GM19463 (cell line): ENCODE data around the gene ATXN1.
"Not testable (repeated sequence)": the region's sequence is repeated elsewhere in the genome, so short reads cannot be mapped to it uniquely, and the experiment has no call there.

Experiments
- ATAC-seq: cut with Tn5 transposase; IDR thresholded peaks from one replicate; pipeline ENCODE4 v1.9.1; 2021; ENCODE audit warnings: mild to moderate bottlenecking, moderate library complexity; ENCODE audit not compliant: unreplicated experiment

Gene ATXN1

GRCh38 chr6:16548121-16548520 lies 213.1 kb downstream of the ATXN1 start:
- ATAC-seq, result no peak

- ATAC-seq, result no peak
Observed at GRCh38 chr6:16547587-16547986, 213.7 kb downstream of the ATXN1 start.

- ATAC-seq, result no peak
Observed at GRCh38 chr6:16546861-16547260, 214.4 kb downstream of the ATXN1 start.

DNA sequence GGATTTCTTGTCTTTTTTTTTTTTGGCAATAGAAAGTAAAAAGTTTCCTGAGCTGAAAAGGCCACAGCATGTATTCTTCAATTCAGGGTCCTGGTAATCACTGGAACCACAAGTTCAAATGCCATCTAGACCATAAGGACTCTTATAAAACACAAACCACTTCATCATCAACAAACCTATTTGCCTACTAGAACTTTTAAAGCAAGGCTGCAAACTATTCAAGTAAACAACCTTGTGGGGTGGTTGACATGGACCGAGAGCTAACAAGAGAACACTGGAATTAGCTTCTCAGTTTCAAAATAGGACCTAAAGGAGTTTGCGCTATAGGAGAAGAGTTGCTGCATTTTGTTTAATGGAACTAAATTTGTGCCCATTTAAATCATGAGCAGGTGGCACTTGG lies 215.9 kb downstream of the ATXN1 start:
- ATAC-seq, result no peak

GRCh38 chr6:16544521-16544920 lies 216.7 kb downstream of the ATXN1 start:
- no peak for ATAC-seq

- ATAC-seq, result no peak
Observed at GRCh38 chr6:16544006-16544405, 217.3 kb downstream of the ATXN1 start.

DNA sequence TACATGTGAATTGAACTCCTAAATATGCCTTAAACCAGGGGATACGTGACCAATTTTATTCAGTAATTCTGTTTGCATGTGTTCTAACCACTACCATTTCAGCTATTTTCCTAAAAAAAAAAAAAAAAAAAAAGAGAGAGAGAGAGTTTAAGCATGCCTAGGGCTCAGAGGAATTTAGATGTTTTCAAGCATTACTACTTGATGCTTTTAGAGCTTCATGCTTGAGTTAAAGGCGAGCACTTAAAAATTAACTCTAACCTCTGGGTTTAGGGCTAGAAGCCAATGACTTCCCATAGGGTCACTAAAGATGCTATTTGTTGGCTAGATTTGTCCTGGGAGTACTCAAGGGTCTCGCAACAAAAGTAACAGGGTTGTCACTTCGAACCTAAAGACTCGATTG lies 217.7 kb downstream of the ATXN1 start:
- ATAC-seq, result no peak

GRCh38 chr6:16542070-16542469 lies 219.2 kb downstream of the ATXN1 start:
- ATAC-seq, result no peak

GRCh38 chr6:16540804-16541752 lies 220.2 kb downstream of the ATXN1 start:
- ATAC-seq, result peak; percentile 71

- not testable (repeated sequence) for ATAC-seq
Observed at GRCh38 chr6:16540383-16540782, 220.9 kb downstream of the ATXN1 start.

DNA sequence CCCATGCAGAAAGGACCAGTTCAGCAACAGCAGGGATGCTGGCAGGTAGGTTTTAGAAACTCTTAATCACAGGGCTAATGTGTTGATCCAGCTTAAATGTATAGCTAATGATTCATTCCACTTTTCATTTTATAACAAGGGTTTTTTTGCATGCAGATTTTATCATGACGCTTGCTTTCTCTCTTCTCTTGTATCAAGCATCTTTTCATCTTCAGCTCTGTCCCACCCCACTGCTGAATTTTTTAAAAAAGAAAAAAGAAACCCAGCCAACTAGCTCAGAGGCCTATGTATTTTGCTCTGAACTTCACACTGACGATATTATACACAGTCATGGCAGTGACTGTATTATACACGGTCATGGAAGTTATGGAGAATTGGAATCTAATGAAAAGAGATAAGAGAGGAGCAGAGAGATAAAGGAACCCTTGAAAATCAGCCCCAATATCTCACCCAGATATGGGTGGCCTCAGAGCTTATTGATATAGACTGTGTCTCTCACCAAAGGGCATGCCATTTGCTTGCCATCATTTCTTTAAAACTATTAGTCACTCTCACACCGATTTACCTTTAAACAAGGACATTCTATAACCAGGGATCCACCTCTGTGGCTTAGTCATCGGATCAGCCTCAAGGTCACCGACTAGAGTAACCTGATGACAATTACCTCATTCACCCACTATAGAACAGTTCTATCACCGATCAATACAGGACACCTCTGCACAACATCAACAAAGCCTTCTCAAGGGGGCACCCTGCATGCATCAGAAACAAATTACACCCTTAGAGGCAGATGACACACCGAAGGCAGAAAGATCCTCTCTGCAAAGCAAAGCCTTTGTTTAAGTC lies 222.0 kb downstream of the ATXN1 start:
- no peak for ATAC-seq

- no peak for ATAC-seq
Observed at GRCh38 chr6:16535564-16535963, 225.7 kb downstream of the ATXN1 start.

- no peak for ATAC-seq
Observed at GRCh38 chr6:16533721-16534136, 227.5 kb downstream of the ATXN1 start.

DNA sequence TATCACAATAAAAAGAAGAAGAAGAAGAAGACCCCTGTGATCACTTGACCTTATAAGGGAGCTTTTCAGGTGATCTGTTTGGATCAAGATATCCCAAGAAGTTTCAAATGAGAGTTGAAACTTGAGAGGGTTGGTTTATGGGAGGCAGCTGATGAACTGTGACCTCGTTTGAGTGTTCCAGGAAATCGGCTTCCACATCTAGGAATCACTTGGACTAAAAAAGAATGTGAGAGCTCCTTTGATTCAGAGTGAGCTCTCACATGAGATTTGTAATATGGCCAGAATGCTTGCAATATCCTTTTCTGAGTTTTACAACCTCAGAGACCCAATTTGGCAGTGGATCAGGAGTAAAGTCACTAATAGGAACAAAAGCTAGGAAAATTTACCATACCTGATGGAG lies 228.1 kb downstream of the ATXN1 start:
- ATAC-seq, result no peak

- no peak for ATAC-seq
Observed at GRCh38 chr6:16527691-16528090, 233.6 kb downstream of the ATXN1 start.

GRCh38 chr6:16524380-16524707 lies 236.9 kb downstream of the ATXN1 start:
- ATAC-seq, result no peak

GRCh38 chr6:16523606-16524379 lies 237.5 kb downstream of the ATXN1 start:
- no peak for ATAC-seq

GRCh38 chr6:16522937-16523336 lies 238.3 kb downstream of the ATXN1 start:
- no peak for ATAC-seq

DNA sequence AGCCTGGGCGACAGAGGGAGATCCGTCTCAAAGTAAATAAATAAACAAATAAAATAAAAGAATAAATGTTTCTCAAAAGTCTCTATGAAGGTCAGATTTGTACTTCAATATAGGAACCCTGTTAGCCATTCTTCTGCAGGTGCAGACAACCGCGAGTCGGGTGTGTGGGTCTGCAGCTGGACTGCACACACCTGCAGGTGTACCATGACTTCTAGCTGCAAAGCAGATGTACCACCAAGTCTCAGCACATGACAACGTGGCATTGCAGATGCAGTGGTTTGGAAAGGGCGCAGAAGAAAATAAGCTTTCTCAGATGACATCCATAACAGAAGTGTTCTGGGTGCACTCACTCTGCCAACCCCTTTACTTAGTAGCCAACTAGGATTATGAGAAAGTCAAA lies 239.7 kb downstream of the ATXN1 start:
- ATAC-seq, result no peak

DNA sequence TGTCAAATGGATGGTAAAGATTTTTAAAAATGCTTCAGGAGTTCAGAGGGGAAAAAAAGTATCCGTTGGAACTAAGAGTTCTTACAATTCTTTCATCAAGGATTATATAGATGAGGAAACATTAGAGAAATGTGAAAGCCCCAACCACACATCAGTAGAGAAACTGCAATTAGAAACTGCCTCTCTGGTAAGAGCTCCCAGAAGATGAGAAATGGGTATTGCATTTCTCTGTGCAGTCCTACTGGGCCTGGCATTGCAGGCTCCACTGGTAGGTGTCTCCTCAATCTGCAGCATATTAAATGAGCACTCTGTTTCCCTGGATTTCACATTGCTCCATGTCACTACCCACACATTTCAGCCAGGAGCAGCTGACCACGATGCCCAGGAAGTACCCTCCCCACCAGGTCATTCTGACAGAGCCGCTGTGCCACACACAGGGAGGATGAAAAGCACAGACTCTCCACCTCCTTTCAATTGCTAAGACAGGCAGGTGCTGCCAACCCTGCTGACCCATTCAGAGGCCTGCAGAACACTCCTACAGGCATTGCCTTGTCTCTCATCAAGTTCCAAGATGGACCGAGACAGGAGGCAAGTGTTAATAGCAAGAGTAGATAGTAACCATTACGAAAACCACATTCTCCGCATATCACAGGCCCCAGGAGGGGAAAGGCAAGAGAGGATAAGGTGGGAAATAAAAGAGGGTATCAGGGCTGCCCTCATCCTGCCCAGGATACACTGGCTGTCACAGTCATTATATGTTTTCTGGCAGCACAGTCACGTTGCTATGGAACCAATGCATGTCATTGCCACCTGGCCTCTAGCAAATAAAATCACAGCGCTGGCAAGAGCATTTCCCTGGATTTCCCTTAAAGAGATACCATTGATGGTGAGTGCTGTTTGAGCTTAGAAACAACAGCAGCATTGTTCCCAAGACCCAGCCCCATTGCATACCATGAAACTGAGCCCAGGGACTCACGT lies 241.7 kb downstream of the ATXN1 start:
- ATAC-seq, result no peak
